HG03571 (cell line): ENCODE data around the gene TCF4.

Experiments
- ATAC-seq: cut with Tn5 transposase; IDR thresholded peaks from one replicate; pipeline ENCODE4 v1.9.1; 2021; ENCODE audit not compliant: unreplicated experiment

The TCF4 gene

DNA sequence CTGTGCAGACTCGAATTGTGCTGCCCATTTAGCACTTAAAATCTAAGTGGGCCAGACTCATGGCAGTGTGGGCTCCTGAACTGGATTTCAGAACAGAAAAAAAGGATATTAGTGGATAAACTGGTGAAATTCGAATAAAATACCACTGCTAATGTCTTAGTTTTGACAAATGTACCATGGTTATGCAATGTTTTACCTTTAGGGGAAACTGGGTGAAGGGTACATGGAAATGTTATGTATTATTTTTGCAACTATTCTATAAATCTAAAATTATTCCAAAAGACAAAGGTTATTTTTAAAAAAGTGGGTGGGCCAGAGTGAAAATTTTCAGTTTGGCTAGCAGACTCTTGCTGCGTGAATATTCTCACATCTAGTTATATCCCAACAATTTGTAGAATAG lies 368.2 kb downstream of the TCF4 start:
- ATAC-seq, result no peak

DNA sequence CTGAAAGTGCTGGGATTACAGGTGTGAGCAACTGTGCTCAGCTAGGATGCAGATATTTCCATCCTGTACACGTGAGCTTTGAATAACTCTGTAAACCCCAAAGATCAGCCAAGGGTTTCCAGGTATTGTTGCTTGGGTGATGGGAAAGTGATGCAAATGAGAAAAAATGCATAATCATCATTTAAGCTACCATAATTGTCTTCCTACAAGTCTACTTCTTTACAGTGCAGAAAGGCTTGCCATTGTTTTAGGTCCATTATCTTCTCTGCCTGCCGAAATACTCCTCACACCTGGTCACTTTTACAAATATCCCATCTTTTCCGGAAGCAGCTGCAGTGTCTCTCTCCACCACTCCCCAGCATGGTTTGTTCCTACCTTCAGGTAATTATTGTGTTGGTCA lies 368.9 kb downstream of the TCF4 start:
- no peak for ATAC-seq

DNA sequence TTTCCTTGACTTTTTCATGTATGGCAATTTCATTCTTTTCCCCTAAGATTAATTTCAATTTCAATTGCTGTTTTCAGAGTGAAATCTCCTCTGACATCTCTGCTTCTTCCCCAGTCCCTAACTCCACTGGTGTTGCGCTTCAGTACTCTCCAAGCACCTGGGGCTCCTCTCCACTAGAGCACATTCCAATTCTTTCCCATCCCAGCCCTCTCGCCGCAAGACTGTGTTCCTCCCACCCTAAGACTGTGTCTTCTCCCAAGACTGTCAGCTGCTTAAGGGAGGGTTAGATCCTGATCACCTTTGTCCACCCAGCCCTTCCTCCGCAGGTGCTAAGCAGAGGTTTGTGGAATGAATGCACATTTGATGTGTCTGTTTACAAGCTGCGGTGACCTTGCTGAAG lies 373.0 kb downstream of the TCF4 start:
- ATAC-seq, result no peak

DNA sequence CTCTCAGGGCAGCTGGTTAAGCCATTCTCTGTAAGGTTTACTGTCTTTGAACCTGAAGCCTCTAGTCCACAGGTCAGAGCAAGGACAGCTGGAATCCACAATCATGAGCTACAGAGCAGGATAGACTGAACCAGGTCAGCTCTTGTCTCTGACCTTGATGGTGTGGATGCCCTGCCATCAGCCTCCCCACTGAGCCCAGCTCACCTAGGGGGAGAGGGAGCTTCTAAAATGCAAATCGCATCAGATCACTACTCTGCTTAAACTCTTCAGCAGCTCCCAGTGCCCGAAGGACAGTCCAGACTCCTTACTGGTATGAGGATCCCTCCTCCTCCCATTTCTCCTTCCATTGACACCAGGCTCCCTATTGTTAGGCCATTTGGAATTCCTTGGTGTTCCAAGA lies 373.5 kb downstream of the TCF4 start:
- no peak for ATAC-seq

DNA sequence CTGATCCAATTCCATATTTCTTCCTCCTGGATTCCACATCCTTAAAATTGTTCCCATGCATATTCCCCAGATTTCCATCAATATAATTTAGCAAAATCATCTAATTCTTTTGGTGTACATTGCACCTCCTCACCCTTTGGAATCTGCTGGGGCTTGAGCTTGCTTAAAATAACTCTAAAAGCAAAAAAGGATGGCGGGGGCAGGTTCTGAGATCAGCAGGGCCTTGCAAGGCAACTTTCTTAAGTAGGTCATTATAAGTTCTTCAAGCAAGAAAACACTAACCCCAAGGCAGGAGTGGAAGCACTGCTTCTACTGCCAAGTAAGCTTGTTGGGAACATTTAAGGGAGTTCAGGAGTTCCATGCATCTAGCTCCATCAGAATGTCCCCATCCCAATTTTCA lies 374.4 kb downstream of the TCF4 start:
- ATAC-seq, result no peak

DNA sequence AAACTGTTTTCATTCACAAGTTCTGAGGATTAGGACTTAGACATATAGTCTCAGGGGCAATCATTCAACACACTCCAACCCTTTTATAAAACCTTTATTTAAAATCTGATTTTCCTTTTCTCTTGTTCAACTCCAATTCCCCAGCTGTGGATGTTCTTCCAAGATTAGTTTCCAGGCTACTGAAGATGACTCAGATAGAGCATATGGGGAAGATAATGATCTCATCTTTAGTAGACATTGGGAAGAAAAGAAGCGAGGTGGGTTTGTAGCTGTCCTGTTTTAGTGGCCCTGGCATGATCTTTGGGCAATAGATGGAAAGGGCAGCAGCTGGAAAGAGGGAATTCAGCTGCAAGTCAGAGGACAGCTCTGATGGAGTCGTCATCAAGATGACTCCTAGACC lies 381.1 kb downstream of the TCF4 start:
- ATAC-seq, result no peak

DNA sequence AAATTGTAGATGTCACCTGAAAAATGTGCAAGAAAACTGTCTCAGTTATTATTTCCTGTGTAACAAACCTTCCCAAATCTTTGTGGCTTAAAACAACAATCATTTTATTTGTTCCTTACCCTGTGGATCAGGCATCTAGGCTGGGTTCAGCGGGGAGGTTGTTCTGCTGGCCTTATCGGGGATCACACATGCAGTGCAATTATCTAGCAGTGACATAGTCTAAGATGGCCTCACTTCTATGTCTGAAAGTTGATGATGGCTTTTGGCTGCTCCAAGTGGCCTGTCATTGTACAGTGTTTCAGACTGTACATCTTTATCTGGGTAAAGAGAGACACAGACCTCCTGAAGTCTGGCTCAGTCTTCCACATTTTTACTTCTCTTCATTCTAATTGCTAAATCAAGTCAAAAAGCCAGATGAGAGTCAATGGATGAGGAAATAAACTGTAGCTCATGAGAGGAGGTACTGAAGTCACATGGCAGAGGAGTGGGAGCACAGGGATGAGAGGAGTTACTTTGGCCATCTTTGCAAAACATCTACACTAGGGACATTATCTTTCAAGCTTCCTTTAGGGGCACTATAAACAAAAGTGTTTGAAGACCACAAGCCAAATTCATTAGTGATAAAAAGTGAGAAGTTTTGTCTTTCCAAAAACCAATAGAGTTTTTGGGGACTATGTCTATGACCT lies 385.6 kb downstream of the TCF4 start:
- no peak for ATAC-seq

DNA sequence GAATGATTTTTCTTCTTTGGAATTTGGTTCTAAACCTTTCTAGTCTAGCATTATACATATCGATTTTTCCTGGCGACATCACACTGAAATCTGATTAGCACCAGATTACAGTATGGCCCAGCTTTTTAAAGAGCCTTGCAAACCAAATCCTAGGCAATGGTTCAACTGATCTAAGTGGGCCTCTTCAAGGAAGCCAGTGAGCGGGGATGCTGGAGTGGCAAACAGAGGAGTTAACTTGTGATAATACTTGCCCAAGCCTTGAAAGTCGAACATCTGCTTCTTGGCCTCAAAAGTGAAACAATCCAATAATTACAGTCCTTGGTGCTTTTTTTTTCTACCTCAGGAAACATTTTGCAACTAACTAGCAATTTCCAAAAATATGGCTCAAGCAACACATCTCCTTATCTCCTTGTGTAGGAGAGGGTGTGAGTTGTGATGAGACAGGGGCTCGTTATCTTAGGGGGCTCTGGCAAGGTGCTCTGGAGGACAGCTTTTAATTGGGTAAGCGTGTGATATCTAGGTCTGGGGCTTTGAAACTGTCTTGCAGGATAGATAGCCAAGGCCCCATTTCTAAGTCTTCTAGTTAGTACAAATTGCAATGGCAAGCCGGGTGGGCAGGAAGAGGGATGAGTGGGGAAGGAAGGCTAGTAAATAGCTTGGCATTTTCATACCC lies 388.6 kb downstream of the TCF4 start:
- ATAC-seq, result no peak

DNA sequence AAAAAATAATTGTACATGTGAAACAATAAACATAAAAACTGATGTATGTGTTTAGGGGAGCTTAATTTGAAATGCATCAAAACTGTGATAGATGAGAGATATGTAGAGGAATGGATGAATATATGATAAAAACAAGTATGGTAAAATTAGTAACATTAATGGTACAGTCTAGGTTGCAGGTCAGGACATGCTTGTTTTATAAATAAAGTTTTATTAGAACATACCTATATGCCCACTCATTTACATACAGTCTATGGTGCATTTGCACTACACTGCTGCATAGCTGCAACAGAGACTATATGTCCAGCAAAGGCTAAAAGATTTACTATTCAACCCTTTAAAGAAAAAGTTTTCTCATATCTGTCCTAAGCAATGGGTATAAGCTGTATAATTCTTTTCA lies 392.1 kb downstream of the TCF4 start:
- ATAC-seq, result no peak

DNA sequence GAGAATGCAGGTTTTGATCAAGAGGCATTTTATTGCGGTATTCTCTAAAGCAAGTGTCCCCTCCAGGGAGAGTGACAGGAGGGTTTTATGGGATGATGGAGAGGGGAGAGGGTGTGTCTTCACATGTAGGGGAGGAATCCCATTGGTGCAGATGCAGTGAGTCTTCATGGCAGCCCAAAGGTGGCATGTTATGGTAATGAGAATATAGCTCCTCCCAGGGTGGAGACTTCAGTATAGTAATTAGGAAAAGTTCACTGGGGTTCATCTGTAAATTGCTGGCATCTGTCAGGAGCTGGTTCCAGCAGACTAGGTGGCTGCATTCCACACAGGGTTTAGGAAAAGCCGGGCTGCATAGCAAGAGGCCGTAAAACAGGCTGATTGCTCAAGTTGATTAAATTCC lies 398.0 kb downstream of the TCF4 start:
- ATAC-seq, result no peak

DNA sequence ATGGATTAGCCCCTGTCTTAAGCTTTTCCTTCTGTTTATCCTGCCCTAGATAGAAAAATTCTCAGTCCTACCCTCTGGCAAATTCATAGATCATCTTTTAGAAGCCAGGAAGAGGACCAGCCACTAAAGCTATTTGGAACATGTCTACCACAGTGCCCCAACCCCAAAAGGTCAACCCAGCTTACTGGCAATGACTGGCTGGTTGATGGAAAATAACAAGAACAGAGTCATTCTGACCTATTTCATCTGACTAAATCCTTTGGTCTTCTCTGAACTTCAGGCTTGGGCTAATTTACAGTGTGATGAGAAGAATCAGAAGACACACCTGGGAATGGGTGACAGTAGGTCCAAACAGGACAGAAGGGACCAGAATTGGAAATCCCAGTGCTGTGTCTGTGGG lies 401.4 kb downstream of the TCF4 start:
- ATAC-seq, result no peak

DNA sequence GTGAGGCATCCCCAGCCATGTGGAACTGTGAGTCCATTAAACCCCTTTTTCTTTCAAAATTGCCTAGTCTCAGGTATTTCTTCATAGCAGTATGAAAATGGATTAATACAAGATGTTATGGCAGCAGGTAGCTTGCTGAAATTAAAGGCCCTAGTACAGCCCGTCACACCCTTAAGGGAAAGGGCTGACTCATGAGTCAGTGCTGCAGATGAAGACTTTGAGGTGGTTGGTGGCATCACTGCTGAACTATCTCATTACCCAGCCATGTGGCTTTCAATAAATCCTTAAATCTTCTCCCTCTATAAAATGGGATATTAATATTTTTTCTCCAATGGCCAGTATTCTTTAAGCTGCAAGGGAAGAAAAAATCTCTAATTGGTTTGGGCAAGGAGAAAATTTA lies 402.6 kb downstream of the TCF4 start:
- ATAC-seq, result no peak

DNA sequence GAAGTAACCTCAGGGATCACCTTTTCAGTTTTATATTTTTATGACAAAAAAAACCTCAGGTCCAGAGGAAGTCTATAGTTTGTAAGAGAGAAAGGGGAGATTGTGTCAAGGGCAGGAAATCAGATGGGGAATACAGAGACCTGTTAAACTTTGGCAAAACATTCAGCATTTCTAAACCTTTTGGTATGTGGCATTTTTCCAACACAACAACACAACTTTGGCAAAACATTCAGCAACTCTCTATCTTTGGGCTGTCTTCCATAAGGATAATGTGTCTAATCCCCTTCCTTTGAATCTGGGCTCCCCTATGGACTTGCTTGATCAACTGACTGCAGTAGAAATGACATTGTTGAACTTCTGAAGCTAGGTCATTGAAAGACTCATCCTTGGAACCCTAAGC lies 408.2 kb downstream of the TCF4 start:
- no peak for ATAC-seq

DNA sequence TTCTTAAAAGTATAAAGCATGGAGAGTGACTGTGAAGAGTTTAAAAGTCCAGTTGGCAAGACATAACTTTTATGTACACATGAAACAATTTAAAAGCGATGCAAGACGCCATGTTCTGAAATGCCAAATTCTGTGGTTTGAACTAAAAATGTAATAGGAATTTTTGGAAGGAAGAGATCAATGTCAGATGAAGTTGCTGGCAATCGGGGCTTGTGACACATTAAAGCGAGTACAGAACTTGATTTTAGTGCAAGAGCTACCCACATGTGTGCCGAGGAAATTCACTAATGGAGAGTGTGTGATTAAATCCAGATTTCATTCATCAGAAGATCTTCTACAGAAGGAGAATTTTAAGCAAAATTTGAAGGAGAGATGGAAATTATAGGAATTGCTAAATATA lies 408.6 kb downstream of the TCF4 start:
- no peak for ATAC-seq

DNA sequence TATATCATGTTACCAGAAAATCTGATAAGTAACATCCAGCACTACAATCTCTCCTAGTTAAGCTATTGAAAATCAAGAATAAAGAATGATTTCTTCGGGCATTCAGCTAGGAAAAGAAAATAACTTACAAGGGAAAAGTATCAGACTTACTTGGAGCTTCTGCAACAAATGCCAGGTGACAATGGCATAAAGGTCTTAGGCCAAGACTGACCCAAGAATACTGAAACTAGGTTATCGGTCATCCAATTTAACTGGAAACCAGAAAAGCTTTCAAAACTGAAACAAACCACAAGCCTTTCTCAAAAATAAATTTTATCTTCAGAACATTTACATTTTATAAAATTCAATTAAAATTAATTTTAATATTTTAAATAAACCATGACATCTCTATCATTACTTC lies 414.7 kb downstream of the TCF4 start:
- no peak for ATAC-seq
